Caki2 (cell line): ENCODE measurements around the gene CAPG. TPM values are rescaled to one million over a fixed set of nuclear protein-coding genes. Genes with fewer than 3 reads are reported as not detected.
"Not testable (repeated sequence)": the region's sequence is repeated elsewhere in the genome, so short reads cannot be mapped to it uniquely, and the experiment has no call there.

Experiments
- DNase-seq: peaks from one replicate; pipeline ENCODE4 v3.0.0-alpha.2; 2015; ENCODE audit warnings: low read depth
- in situ Hi-C: cut with HindIII; loops from 2 replicates; pipeline ENCODE4 v1.10.0; 2016; ENCODE audit warnings: low sequenced_read_pairs, low pct_unique_long_range_greater_than_20kb, mixed read lengths
- total RNA-seq: library from RNA; depleted of rRNA; stranded (reverse); fragments of >200 nt; shearing (Covaris generic); gene quantifications from 2 replicates; pipeline ENCODE4 v1.2.3, GENCODE V29; 2014; ENCODE audit warnings: low replicate concordance

CAPG gene
- total RNA-seq, 1 experiment from 2014 or later, result 545 TPM

- in situ Hi-C loops, result no loop called here
- no peak for DNase-seq
These were observed 26.3 kb downstream of the CAPG start for GRCh38 chr2:85383850-85384249.

GRCh38 chr2:85383151-85383550, 27.0 kb downstream of the CAPG start:
- DNase-seq, in situ Hi-C loops: not testable (repeated sequence)

DNA sequence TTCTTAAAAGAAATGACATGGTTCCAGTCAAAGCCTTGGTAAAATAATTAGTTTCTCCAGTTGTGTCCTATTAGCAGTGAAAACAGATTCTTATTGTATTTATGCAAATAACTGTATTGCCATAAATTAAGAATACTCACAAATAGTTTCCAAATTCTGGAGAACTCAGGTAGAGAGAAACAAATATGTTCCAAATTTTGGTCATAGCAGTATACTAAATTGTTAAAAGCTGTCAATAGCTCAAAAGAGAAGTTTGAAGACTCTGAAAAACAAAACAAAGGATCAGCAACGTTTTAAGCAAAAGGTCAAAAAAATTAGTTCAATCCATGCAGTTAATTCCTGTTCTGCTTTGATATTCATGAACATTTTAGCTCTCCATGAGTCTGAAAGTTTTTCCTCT, 30.1 kb downstream of the CAPG start:
- in situ Hi-C loops, result no loop called here
- no peak for DNase-seq

- in situ Hi-C loops, result no loop called here
- no peak for DNase-seq
These were observed 31.9 kb downstream of the CAPG start for GRCh38 chr2:85378257-85378656.

DNA sequence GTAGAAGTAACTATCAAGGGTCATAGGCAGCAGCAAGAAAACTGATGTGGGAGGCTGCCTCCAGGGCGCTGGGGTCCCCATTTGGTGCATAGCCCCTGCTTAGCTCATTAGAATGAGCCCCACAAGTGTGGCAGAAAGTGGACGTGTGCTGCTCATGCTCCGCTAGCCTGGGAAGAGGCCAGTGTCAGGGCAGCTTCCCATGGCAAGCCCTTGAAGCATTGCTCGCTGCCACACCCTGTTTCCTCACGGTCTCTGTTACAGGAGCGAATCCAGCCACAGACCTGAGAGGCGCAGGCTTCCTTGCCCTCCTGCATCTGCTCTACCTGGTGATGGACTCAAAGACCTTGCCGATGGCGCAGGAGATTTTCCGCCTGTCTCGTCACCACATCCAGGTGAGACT, 33.1 kb downstream of the CAPG start:
- no peak for DNase-seq
- in situ Hi-C loops, result no loop called here

DNA sequence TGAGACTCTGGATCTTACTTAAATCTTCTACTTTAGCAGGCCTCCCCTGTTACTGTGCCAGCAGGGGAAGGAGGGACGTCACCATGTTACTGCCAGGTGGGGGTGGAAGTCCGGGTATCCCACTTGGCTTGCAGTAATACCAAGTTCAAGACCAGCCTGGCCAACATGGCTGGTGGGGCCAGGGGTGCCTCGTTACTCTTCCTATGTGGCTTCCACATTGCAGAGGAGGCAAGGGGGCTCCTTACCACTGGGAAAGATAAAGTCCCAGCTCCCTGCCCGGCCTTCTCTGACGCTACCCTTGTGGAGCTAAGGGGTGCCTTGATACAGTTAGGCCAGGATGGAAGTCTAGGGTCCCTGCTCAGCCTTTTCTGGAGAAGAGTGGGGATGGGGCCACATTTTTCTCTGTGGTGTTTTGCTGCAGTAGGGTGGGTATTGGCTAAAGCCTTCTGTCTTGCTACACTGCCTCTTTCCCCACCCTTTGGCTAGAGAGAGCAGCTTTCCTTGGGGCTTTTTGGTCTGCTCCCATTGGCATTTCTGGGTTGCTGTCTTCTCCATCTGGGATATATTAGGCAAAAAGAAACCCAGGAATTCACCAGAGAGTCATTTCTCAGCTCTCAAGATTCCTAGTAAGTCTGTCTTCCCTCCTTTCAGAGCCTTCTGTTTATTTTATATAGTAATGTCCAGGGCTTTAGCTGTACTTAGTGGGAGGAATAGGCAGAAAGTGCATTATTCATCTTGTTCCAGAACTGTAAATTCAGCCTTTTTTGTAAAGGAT, 33.7 kb downstream of the CAPG start:
- DNase-seq, result no peak
- in situ Hi-C loops, result no loop called here

DNA sequence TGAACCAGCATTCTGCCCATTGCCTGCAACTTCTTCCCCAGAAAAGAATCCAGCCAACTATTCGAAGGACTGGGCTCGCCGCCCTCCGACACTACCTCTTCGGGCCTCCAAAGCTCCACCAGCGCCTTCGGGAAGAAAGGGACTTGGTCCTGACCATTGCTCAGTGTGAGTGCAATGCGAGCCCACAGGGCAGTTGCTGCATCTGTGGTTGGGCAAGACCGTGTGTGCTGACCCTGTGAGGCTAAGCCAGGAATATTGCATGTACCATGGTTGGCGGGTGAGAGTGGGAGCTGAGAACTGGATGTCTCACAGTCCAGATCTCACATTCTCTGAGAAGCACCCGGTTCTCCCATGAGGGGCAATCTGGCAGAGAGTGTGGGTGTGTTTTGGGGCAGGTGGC, 39.1 kb downstream of the CAPG start:
- in situ Hi-C loops, result no loop called here
- DNase-seq, result no peak

DNA sequence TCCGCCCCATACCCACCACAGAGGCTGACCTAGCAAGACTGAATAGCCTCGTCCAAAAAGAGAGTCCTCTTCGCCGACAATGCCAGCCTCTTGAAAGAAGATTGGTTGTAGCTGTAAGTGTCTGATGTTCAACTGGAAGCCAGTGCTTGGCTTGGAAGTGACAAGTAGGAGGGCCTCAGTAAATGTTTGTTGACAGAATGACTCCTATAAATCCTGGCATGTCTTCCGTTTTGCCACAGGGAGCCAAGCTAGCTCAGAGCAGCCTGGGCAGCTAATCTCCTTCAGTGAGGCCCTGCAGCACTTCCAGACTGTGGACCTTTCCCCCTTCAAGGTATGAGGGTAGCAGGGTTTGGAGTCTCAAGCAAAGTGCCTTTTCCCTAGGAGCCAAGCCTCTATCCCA, 40.7 kb downstream of the CAPG start:
- no peak for DNase-seq
- in situ Hi-C loops, result no loop called here

DNA sequence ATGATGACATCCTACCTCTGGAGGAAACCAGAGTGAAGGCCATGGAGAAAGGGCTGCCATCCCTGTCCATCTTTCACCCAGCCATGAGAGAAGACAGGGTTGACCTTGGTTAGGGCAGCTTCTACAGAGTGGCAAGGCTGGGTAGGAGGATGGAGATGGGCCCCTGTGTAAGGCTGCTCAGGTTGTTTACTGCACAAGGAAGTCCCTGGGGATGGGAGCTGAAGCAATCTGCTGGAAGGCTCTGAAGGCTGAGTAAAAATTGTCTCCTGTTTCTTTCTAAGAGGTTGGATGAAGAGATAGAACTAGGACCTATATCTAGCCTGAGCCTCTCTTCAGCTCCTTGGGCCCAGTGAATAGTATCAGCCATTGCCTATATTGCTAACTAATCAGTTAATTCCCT, 41.2 kb downstream of the CAPG start:
- no peak for DNase-seq
- in situ Hi-C loops, result no loop called here

DNA sequence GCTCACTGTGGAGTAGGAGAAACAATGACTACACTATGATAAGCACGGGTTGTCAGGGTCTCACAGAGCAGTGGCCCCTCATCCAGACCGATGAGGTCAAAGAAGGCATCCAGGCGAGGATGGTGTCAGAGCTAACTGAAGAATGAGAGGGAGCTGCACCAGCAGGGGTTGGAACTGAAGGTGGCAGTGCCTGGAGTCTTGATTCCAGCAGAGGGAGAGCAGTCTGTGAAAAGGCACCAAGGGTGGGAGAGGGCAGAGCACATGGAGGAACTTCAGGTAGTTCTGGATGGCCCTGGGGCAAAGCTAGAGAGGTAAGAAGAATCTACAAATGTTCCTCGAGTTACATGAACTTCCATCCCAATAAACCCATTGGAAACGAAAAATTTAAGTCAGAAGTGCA, 43.0 kb downstream of the CAPG start:
- in situ Hi-C loops, result no loop called here
- DNase-seq, result no peak

DNA sequence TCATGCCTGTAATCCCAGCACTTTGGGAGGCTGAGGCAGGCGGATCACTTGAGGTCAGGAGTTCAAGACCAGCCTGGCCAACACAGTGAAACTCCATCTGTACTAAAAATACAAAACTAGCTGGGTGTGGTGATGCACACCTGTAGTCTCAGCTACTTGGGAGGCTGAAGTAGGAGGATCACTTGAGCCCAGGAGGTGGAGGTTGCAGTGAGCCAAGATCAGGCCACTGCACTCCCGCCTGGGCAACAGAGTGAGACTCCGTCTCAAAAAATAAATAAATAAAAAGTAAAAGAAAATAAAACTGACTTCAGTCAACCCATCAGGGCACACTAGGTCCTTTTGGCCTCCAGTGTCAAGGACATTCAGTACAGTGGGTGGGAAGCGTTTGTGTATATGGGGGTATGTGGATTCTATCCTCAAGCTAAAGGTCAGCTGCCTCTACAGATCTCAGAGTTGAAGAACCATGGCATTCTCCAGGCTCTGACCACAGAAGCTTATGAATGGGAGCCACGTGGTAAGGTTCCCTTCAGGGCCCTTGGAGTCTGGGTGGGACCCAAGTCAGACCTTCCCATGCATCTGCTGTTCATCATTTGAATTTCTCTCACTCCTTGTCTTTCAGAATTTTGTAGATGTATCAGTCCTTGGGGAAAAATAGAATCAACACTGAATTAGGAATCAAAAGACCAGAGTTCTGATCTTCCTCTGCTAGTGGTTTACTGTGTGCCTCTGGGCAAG, 47.3 kb downstream of the CAPG start:
- DNase-seq, in situ Hi-C loops: not testable (repeated sequence)

GRCh38 chr2:85357736-85358135, 52.4 kb downstream of the CAPG start:
- in situ Hi-C loops, result no loop called here
- no peak for DNase-seq

DNA sequence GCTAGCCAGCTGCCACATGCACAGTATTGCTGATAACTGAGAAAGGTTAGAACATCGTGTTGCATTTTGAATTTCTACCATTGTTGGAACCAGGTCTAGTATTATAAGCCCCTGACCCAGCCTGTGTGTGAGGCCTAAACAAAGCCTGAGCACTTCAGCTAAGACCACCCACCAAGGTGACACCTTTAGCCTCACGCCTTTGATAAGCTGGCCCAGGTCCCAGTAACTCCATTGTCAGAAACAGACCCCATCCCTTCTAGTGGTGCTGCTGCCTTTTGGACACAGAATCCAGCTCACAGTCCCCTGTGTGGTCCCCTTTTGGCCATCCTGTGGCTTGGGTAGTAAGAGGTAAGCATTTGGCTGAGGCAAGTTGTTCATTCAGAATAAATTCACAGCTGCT, 54.0 kb downstream of the CAPG start:
- DNase-seq, result no peak
- in situ Hi-C loops, result no loop called here

DNA sequence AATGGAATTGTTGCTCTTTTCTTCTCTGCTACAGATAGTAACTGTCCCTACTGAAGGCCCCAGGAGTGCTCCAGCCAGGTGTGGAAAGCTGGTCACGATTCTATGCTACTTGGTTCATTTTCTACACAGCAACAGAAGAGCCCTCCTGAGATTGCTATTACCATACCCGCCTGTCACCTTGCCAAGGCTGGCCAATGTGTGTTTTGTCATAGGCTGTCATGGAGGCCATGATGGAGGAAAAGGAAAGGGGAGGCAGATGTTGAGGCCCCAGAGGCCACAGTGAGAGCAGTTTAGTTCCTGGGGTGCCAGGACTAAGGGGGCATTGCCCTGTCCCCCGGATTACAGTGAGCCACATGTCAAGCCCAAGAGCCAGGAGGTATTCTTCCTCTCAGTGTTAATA, 54.6 kb downstream of the CAPG start:
- DNase-seq, result no peak
- in situ Hi-C loops, result no loop called here

DNA sequence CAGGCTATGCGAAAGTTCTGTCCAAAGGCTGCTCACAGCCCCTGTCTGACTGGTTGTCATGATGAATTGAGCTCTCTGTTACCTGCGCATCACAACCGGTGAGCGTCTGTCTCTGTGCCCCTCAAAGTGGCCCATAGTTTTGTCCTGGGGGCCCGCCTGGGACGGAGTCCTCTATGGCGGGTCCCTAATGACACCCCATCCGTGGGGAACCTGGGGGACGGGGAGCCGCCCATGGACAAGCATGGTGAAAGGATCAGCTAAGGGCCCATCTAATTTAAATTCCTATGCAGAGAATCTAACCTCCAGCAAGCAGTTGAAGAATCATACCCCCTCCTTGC, 55.1 kb downstream of the CAPG start:
- in situ Hi-C loops, result no loop called here

GRCh38 chr2:85354286-85355072, 55.7 kb downstream of the CAPG start, which contains the start of the genes ELMOD3 and RETSAT:
TSS of gene ELMOD3 (plus strand) at chr2:85354769. CDS start at chr2:85357199, 2,430 bp downstream.
TSS of gene RETSAT (minus strand) at chr2:85354528. CDS start at chr2:85354507, 21 bp downstream.
- DNase-seq, result peak; percentile 97
- in situ Hi-C loops, result no loop called here

More for the DNA sequence above, 55.1 kb downstream of the CAPG start:
- DNase-seq, result no peak

DNA sequence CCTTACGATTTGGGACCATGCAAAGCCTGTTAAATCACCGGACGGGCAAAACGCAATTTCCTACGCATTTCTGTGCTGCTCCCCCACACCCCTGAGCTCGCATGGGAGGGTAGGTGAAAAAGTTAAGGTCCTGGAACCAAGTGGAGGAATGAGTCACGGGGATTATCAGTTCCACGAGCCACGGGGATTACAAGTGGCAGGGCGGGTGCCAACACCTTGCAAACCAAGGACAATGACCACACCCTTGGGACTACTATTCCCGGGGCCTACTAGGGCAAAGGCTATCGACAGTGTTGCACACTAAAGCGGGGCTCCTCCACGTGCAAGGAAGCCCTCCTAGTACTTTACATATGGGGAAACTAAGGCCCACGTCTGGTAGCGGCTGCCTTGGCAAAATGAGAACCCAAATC, 56.3 kb downstream of the CAPG start:
- DNase-seq, result no peak
- in situ Hi-C loops, result no loop called here

DNA sequence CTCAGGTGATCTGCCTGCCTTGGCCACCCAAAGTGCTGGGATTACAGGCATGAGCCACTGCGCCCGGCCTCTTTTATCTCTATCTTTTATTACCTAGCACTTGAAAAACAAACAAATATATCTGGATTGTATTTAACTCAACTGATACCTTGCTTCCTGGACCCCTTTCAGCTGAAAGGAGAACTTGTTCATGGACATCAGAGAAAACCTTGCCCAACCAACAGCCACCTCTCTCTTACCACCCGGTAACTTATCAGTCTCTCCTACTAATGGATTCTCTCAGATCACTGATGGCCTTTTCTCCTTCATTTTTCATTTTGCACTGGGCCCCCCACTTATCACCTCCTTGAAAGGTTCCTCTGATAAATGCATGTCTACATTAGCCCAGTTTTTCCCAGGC, 62.6 kb downstream of the CAPG start:
- in situ Hi-C loops, result no loop called here
- DNase-seq, result no peak
